Caco-2 (cell line): ENCODE results near the gene TRPM8. TPM values are rescaled to one million over a fixed set of nuclear protein-coding genes. Genes with fewer than 3 reads are reported as not detected.

Source experiments
- BruUV-seq: library from RNA; stranded (reverse); fragments of 400-500 nt; replicated peaks from 2 replicates; lab custom pipeline; 2021; lab: Mats Ljungman, UMichigan
- CTCF ChIA-PET: fragments of 300-600 bp; sonication (Branson Sonifier 250); formaldehyde crosslinking; loops from one replicate; lab custom pipeline; 2022; ENCODE audit warnings: antibody characterized with exemption; lab: Charles Lee
- POLR2A ChIA-PET: fragments of 300-600 bp; sonication (Branson Sonifier 250); formaldehyde crosslinking; loops from one replicate; lab custom pipeline; 2022; ENCODE audit warnings: antibody characterized with exemption; lab: Charles Lee
- DNase-seq, 2 experiments: peaks; one replicate each; pipeline versions ENCODE4 v3.0.0 to v3.0.0-alpha.2; 2020 to 2022
- H3K27me3 ChIP-seq: replicated peaks from 2 replicates; pipeline ENCODE4 v1.6.0; 2011; ENCODE audit warnings: low read length; ENCODE audit not compliant: control insufficient read depth, insufficient read depth
- H3K36me3 ChIP-seq: 2 replicates; pipeline ENCODE4 v1.5.1; 2011; ENCODE audit warnings: low read length; ENCODE audit not compliant: control insufficient read depth, insufficient read depth
- H3K4me1 ChIP-seq: fragments of 250-450 bp; sonication (Bioruptor Pico); 2 replicates; pipeline ENCODE4 v1.5.1; 2020; ENCODE audit warnings: mild to moderate bottlenecking
- H3K4me3 ChIP-seq: 2 replicates; pipeline ENCODE4 v1.5.1; 2011; ENCODE audit warnings: low read depth, mild to moderate bottlenecking, control low read depth, low read length
- H3K9me3 ChIP-seq: fragments of 250-450 bp; sonication (Bioruptor Pico); 2 replicates; pipeline ENCODE4 v1.5.1; 2020; ENCODE audit warnings: mild to moderate bottlenecking, moderate library complexity
- H3K27ac Mint-ChIP-seq: one replicate; pipeline ENCODE4 v1.8.0; 2022; ENCODE audit warnings: mixed read lengths; ENCODE audit not compliant: unreplicated experiment
- H3K27me3 Mint-ChIP-seq: one replicate; pipeline ENCODE4 v1.8.0; 2022; ENCODE audit warnings: mixed read lengths; ENCODE audit not compliant: insufficient read depth, unreplicated experiment
- H3K36me3 Mint-ChIP-seq: one replicate; pipeline ENCODE4 v1.8.0; 2022; ENCODE audit warnings: mild to moderate bottlenecking, mixed read lengths; ENCODE audit not compliant: insufficient read depth, unreplicated experiment
- H3K4me1 Mint-ChIP-seq: one replicate; pipeline ENCODE4 v1.8.0; 2022; ENCODE audit warnings: low read depth, mixed read lengths; ENCODE audit not compliant: unreplicated experiment
- H3K4me3 Mint-ChIP-seq: one replicate; pipeline ENCODE4 v1.8.0; 2022; ENCODE audit warnings: mild to moderate bottlenecking, moderate library complexity, mixed read lengths; ENCODE audit not compliant: unreplicated experiment
- H3K9me3 Mint-ChIP-seq: one replicate; pipeline ENCODE4 v1.8.0; 2022; ENCODE audit warnings: mixed read lengths; ENCODE audit not compliant: unreplicated experiment
- intact Hi-C: fragments of 100-400 bp; cut with micrococcal nuclease; formaldehyde crosslinking; loops from one replicate; pipeline ENCODE4 v1.10.0; 2022; ENCODE audit not compliant: unreplicated experiment
- total RNA-seq: library from RNA; stranded (reverse); gene quantifications from 2 replicates; pipeline ENCODE4 v1.2.3, GENCODE V29; 2022
- TF ChIP-seq, protein P1 (sequence below), 2 experiments: fragments of 200-600 bp in 1 of 2; IDR thresholded peaks; 1 replicate in 1 of 2; 2 replicates in 1 of 2; pipeline versions ENCODE4 v1.5.1 to v1.8.0; 2011 to 2022; ENCODE audit warnings: antibody characterized with exemption in 1 of 2, control low read depth in 1 of 2, inconsistent platforms in 1 of 2, low read depth in 1 of 2, low read length in 1 of 2, mild to moderate bottlenecking in 1 of 2, moderate library complexity in 1 of 2; ENCODE audit not compliant: insufficient read depth in 1 of 2, severe bottlenecking in 1 of 2, unreplicated experiment in 1 of 2

TRPM8 gene
- total RNA-seq, 1 experiment from 2014 or later: not detected

DNA sequence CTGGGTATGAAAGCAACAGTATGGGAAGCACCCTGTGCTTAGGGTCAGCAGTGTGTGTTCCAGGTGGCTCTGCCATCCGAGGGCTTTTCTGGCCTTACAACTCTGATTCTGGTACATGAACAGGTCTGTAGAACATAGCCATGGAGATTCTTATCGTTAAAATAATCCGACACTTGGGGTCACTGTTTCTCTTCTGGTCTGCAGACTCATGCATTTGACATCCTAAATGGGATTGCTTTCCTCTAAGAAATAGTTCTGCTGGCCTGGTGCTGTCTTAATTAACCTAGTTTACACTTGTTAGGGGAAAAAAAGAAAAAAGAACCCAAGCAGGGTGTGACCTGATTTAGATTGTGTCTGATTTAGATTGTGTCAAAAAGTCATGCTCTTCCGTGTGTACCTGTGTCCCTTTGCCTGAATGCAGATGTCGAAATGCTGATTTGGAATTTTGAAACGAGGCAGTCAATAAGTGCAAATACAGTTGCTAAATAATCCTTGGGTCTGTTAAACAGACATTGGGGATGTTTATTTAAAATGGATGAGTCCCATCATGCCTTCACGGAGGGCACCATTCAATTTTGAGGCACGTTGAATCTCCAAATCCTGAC is 59.6 kb downstream of the TRPM8 start:
- peak in 1 of 2 experiments; percentile 50 for DNase-seq
- Mint-ChIP-seq H3K4me1 (peaks cover 11% of the 10 kb centered on the region), H3K36me3 (no peaks in the 10 kb centered on the region), H3K9me3 (no peaks in the 10 kb centered on the region), H3K4me3 (no peak overlapping the region), H3K27me3 (no peaks in the 10 kb centered on the region), H3K27ac (no peak overlapping the region)
- BruUV-seq: no TSS peak
- TF ChIP-seq, protein P1, sequence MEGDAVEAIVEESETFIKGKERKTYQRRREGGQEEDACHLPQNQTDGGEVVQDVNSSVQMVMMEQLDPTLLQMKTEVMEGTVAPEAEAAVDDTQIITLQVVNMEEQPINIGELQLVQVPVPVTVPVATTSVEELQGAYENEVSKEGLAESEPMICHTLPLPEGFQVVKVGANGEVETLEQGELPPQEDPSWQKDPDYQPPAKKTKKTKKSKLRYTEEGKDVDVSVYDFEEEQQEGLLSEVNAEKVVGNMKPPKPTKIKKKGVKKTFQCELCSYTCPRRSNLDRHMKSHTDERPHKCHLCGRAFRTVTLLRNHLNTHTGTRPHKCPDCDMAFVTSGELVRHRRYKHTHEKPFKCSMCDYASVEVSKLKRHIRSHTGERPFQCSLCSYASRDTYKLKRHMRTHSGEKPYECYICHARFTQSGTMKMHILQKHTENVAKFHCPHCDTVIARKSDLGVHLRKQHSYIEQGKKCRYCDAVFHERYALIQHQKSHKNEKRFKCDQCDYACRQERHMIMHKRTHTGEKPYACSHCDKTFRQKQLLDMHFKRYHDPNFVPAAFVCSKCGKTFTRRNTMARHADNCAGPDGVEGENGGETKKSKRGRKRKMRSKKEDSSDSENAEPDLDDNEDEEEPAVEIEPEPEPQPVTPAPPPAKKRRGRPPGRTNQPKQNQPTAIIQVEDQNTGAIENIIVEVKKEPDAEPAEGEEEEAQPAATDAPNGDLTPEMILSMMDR (IDR thresholded peaks at IDR 0.05; ENCODE audit: insufficient read depth in 1 of 2, low read depth in 1 of 2, low read length in 1 of 2, severe bottlenecking in 1 of 2, unreplicated experiment in 1 of 2): peak; percentile 34 to 44
- H3K9me3 ChIP-seq: no peaks in the 10 kb centered on the region
- intact Hi-C loops: loop anchor here (1.0 to 2.0 kb wide), 4 partner anchors 160 to 569 kb away; no protein-coding TSS in a partner anchor
- no peaks in the 10 kb centered on the region for H3K36me3 ChIP-seq
- H3K4me1 ChIP-seq: no peaks in the 10 kb centered on the region
- CTCF ChIA-PET: no interaction called here
- H3K27me3 ChIP-seq: no peaks in the 10 kb centered on the region
- POLR2A ChIA-PET: no interaction called here
- no peak overlapping the region for H3K4me3 ChIP-seq

- H3K27me3 ChIP-seq: no peaks in the 10 kb centered on the region
- H3K36me3 Mint-ChIP-seq: no peaks in the 10 kb centered on the region
- ChIA-PET CTCF (no interaction called here), POLR2A (no interaction called here)
- TF ChIP-seq, protein P1 (IDR thresholded peaks at IDR 0.05; ENCODE audit: insufficient read depth in 1 of 2, low read depth in 1 of 2, low read length in 1 of 2, severe bottlenecking in 1 of 2, unreplicated experiment in 1 of 2): no peak
- H3K36me3 ChIP-seq: no peaks in the 10 kb centered on the region
- no peak overlapping the region for H3K4me3 ChIP-seq
- DNase-seq: no peak
- no peaks in the 10 kb centered on the region for H3K9me3 ChIP-seq
- no peaks in the 10 kb centered on the region for H3K9me3 Mint-ChIP-seq
- intact Hi-C loops: loop anchor here (2.0 kb wide), 2 partner anchors 159 to 429 kb away; no protein-coding TSS in a partner anchor
- peaks cover 15% of the 10 kb centered on the region for H3K4me1 Mint-ChIP-seq
- no peaks in the 10 kb centered on the region for H3K4me1 ChIP-seq
- no peak overlapping the region for H3K4me3 Mint-ChIP-seq
- H3K27me3 Mint-ChIP-seq: no peaks in the 10 kb centered on the region
- no peak overlapping the region for H3K27ac Mint-ChIP-seq
- BruUV-seq: no TSS peak
Observed at GRCh38 chr2:233977296-233977837, 60.2 kb downstream of the TRPM8 start.

DNA sequence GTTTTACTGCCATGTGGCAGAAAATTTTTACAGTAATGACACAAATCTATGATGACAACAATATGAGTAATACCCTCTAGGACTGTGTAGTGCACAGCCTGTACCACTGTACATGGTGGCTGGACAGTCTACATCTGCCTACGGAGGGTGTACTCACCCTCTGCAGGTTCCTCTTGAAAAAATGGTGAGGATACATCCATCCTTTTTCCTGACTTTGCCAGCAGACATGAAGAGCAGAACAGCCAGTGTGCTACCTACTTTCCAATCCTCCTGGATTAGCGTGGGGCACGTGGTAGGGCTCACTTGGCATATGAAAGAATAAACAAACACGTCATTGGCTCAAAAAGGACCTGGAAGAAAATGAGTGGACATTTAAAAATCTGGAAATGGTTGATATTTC is 62.6 kb downstream of the TRPM8 start:
- ChIA-PET POLR2A (no interaction called here), CTCF (no interaction called here)
- Histone ChIP-seq H3K4me1 (no peaks in the 10 kb centered on the region), H3K9me3 (no peaks in the 10 kb centered on the region), H3K27me3 (no peaks in the 10 kb centered on the region), H3K4me3 (no peak overlapping the region), H3K36me3 (no peaks in the 10 kb centered on the region)
- no peak for DNase-seq
- Mint-ChIP-seq H3K4me1 (peaks cover 15% of the 10 kb centered on the region), H3K9me3 (peaks cover 8% of the 10 kb centered on the region), H3K27ac (no peak overlapping the region), H3K4me3 (no peak overlapping the region), H3K27me3 (no peaks in the 10 kb centered on the region), H3K36me3 (no peaks in the 10 kb centered on the region)
- TF ChIP-seq, protein P1 (IDR thresholded peaks at IDR 0.05; ENCODE audit: insufficient read depth in 1 of 2, low read depth in 1 of 2, low read length in 1 of 2, severe bottlenecking in 1 of 2, unreplicated experiment in 1 of 2): no peak
- intact Hi-C loops: no loop called here
- no TSS peak for BruUV-seq
